A549 treated with GW870086 at 1 μM for 4 hours (cell line): ENCODE measurements around the gene ADSL. TPM values are rescaled to one million over a fixed set of nuclear protein-coding genes. Genes with fewer than 3 reads are reported as not detected.

Source experiments
- total RNA-seq: library from RNA; stranded (reverse); fragments of 200-300 nt; extraction: Qiagen RNA extraction; gene quantifications from 5 replicates; pipeline ENCODE4 v1.2.3, GENCODE V29; 2022; ENCODE audit warnings: low read depth

The ADSL gene
- 90.8 to 101 TPM (median 93.1 TPM) in 5 replicates for total RNA-seq

GRCh38 chr22:40346185-40347118 lies at the start of gene ADSL:
TSS of gene ADSL (plus strand) at chr22:40346500. CDS start at chr22:40346559, 59 bp downstream.

Other genes with a start within 250 kb of the ADSL start
- 3.8 to 5.8 TPM (median 4.3 TPM) in 5 replicates for gene TNRC6B, start 168.6 kb upstream of the ADSL start, total RNA-seq
- 13.0 to 19.8 TPM (median 18.6 TPM) in 5 replicates for gene SGSM3, start 24.1 kb downstream of the ADSL start, total RNA-seq